Chondrocyte (in vitro differentiated cells): ENCODE data around the gene MAP2K4. TPM values are rescaled to one million over a fixed set of nuclear protein-coding genes. Genes with fewer than 3 reads are reported as not detected.
A peak's percentile ranks its signal among the peaks of the same experiment; 100 is the strongest.
"Not testable (repeated sequence)": the region's sequence is repeated elsewhere in the genome, so short reads cannot be mapped to it uniquely, and the experiment has no call there.

Experiments used
- DNase-seq: peaks from one replicate; pipeline ENCODE4 v3.0.0; 2021; ENCODE audit warnings: mixed read lengths, low spot score
- H3K27ac Mint-ChIP-seq: one replicate; pipeline ENCODE4 v1.8.0; 2021; ENCODE audit warnings: mild to moderate bottlenecking, moderate library complexity, mixed read lengths; ENCODE audit not compliant: unreplicated experiment
- H3K27me3 Mint-ChIP-seq: 2 replicates; pipeline ENCODE4 v1.8.0; 2021; ENCODE audit warnings: low read depth, mixed read lengths
- H3K36me3 Mint-ChIP-seq: 2 replicates; pipeline ENCODE4 v1.8.0; 2021; ENCODE audit warnings: low read depth, mixed read lengths
- H3K4me1 Mint-ChIP-seq: 2 replicates; pipeline ENCODE4 v1.8.0; 2021; ENCODE audit warnings: low read depth, mild to moderate bottlenecking, mixed read lengths
- H3K4me3 Mint-ChIP-seq: one replicate; pipeline ENCODE4 v1.8.0; 2021; ENCODE audit warnings: mild to moderate bottlenecking, moderate library complexity, mixed read lengths; ENCODE audit not compliant: unreplicated experiment
- H3K9me3 Mint-ChIP-seq: 2 replicates; pipeline ENCODE4 v1.8.0; 2021; ENCODE audit warnings: low read depth, mixed read lengths
- CTCF ChIP-seq: fragments of 200-600 bp; sonication (generic); IDR thresholded peaks from 2 replicates; pipeline ENCODE4 v1.5.0; 2021; ENCODE audit warnings: antibody characterized with exemption, mild to moderate bottlenecking, moderate library complexity
- long read RNA-seq: library from polyadenylated mRNA; stranded (forward); transcript quantifications from one replicate; pipeline ENCODE4 v2.0.0, GENCODE V29; 2021
- total RNA-seq: library from RNA; stranded (reverse); gene quantifications from 3 replicates; pipeline ENCODE4 v1.2.1, GENCODE V29; 2021

Gene MAP2K4
- total RNA-seq, result 20.4 to 27.4 TPM (median 26.0 TPM) in 3 replicates
- long read RNA-seq, transcript MAP2K4-201 (11 exons, 3,826 nt), result major isoform, 24 of 35 reads
- long read RNA-seq, partial matches to known transcripts, result 1 of 35 reads
- long read RNA-seq, other reads (novel, unspliced or antisense), result 1 of 35 reads

- H3K36me3 Mint-ChIP-seq, result no peaks in the 10 kb centered on the region
- no peaks in the 10 kb centered on the region for H3K9me3 Mint-ChIP-seq
- DNase-seq, result peak; percentile 97
- peaks cover 34% of the 10 kb centered on the region for H3K4me1 Mint-ChIP-seq
- peak within 1 kb of the TSS; percentile 78 for H3K27ac Mint-ChIP-seq
- H3K27me3 Mint-ChIP-seq, result no peaks in the 10 kb centered on the region
- no peak for TF ChIP-seq CTCF
- H3K4me3 Mint-ChIP-seq, result peak within 1 kb of the TSS; percentile 68
These were observed at the start of gene MAP2K4 for GRCh38 chr17:12020642-12021622. Gene MAP2K4 (plus strand): TSS chr17:12020877. CDS start chr17:12020887, 10 bp downstream.

- DNase-seq, H3K4me1 Mint-ChIP-seq, H3K4me3 Mint-ChIP-seq, H3K27ac Mint-ChIP-seq, H3K27me3 Mint-ChIP-seq: not testable (repeated sequence)
- Mint-ChIP-seq H3K9me3 (peaks cover 12% of the 10 kb centered on the region), H3K36me3 (peaks cover 23% of the 10 kb centered on the region)
These were observed 47.9 kb upstream of the MAP2K4 start for GRCh38 chr17:11972741-11973140.

DNA sequence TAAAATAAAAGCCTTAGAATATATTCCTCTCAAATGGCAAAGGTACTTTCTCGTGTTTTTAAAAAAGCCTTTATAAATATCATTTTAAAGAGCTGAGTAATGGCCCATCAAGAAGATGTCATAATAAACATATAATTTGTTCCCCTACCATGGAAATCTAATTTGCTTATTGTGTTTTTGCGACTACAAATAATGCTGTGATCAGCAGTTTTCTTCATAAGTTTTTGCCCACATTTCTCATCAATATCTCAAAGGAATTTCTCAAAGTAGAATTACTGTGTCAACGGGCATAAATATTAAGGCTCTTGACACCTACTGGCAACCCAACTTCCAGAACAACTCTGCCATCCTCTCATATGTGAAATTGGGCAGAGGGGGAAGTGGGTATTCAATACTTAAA is 40.9 kb upstream of the MAP2K4 start:
- Mint-ChIP-seq H3K36me3 (peaks cover 42% of the 10 kb centered on the region), H3K4me1 (peaks cover 3% of the 10 kb centered on the region), H3K4me3 (no peak overlapping the region), H3K27me3 (no peaks in the 10 kb centered on the region), H3K27ac (no peak overlapping the region), H3K9me3 (no peaks in the 10 kb centered on the region)
- DNase-seq, result no peak
- no peak for TF ChIP-seq CTCF

DNA sequence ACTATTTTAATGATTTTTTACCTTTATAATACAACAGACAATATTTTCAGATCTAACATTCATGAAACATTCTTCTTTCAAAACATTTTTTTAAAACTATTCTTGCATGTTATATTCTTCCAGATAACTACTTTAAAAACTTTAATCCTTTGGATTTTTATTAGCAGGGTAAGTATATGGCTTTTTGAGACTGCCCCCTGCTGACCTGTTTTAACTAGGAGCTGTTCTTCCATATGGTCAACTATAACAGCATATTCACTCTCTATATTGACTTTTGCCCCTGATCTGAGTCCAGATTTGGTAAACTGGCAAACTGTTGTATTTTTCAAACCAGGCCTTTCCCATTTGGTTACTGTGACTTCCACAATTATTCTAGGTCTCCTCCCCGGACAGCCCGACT is 39.9 kb upstream of the MAP2K4 start:
- Mint-ChIP-seq H3K27me3 (no peaks in the 10 kb centered on the region), H3K4me3 (no peak overlapping the region), H3K9me3 (no peaks in the 10 kb centered on the region), H3K4me1 (peaks cover 3% of the 10 kb centered on the region), H3K27ac (no peak overlapping the region), H3K36me3 (peaks cover 40% of the 10 kb centered on the region)
- DNase-seq, result no peak
- TF ChIP-seq CTCF, result peak; percentile 68

- Mint-ChIP-seq H3K27ac (no peak overlapping the region), H3K4me1 (peaks cover 4% of the 10 kb centered on the region), H3K36me3 (peaks cover 38% of the 10 kb centered on the region), H3K27me3 (no peaks in the 10 kb centered on the region), H3K9me3 (no peaks in the 10 kb centered on the region), H3K4me3 (no peak overlapping the region)
- no peak for TF ChIP-seq CTCF
- no peak for DNase-seq
These were observed 38.8 kb upstream of the MAP2K4 start for GRCh38 chr17:11981862-11982261.
